A549 (cell line): Measurements from ENCODE around the gene TFR2.

Experiments used
- BCL3 ChIP-seq: fragments of >200 bp; sonication (Bioruptor Twin); formaldehyde crosslinking; IDR thresholded peaks from 3 replicates; pipeline ENCODE4 v1.6.1; 2016
- CBX8 ChIP-seq: fragments of 200-600 bp; sonication (generic); IDR thresholded peaks from 2 replicates; pipeline ENCODE4 v1.6.1; 2016
- CTCF ChIP-seq: fragments of >200 bp; sonication (Bioruptor Twin); formaldehyde crosslinking; IDR thresholded peaks from 3 replicates; pipeline ENCODE4 v1.5.1; 2016
- EP300 ChIP-seq, 2 experiments: fragments of >200 bp; sonication (Bioruptor Twin); formaldehyde crosslinking; IDR thresholded peaks; 2 replicates in 1 of 2; 3 replicates in 1 of 2; pipeline ENCODE4 v1.6.1; 2016 to 2017
- MAFK ChIP-seq: fragments of 450-650 bp; IDR thresholded peaks from 2 replicates; pipeline ENCODE4 v1.6.1; 2014; ENCODE audit not compliant: partially characterized antibody
- PHF8 ChIP-seq: fragments of 200-600 bp; sonication (generic); IDR thresholded peaks from 2 replicates; pipeline ENCODE4 v1.6.1; 2016; ENCODE audit warnings: low read depth, mild to moderate bottlenecking, antibody characterized with exemption, moderate library complexity, borderline replicate concordance
- POLR2A ChIP-seq: IDR thresholded peaks from 2 replicates; pipeline ENCODE4 v1.6.1; 2012; ENCODE audit warnings: mild to moderate bottlenecking, low read length
- RAD21 ChIP-seq, 2 experiments: fragments of >200 bp in 1 of 2; sonication (Bioruptor Twin) in 1 of 2; formaldehyde crosslinking in 1 of 2; IDR thresholded peaks in 1 of 2; conservative IDR thresholded peaks in 1 of 2; 2 replicates in 1 of 2; 3 replicates in 1 of 2; pipeline ENCODE4 v1.6.1; 2012 to 2018; ENCODE audit warnings: inconsistent platforms in 1 of 2
- REST ChIP-seq: fragments of 200-600 bp; sonication (generic); IDR thresholded peaks from 2 replicates; pipeline ENCODE4 v1.6.1; 2016; ENCODE audit warnings: antibody characterized with exemption, mild to moderate bottlenecking, moderate library complexity

GRCh38 chr7:100675105-100675451 is 33.7 kb upstream of the TFR2 start:
- no peak for TF ChIP-seq MAFK
- no peak for TF ChIP-seq CBX8
- no peak for TF ChIP-seq RAD21 (conservative IDR thresholded peaks at IDR 0.05 in 1 of 2, IDR thresholded peaks at IDR 0.05 in 1 of 2)
- no peak for TF ChIP-seq EP300 (IDR thresholded peaks at IDR 0.05)
- TF ChIP-seq BCL3 = no peak
- no peak for TF ChIP-seq CTCF
- no peak for TF ChIP-seq POLR2A
- TF ChIP-seq REST = no peak
- no peak for TF ChIP-seq PHF8
